Measurements from ENCODE around the gene SETBP1.

The SETBP1 gene

GRCh38 chr18:44679056-44679913 lies 1.4 kb upstream of the SETBP1 start:
- Histone ChIP-seq H3K36me3 (ENCODE audit: control insufficient read depth, insufficient read depth, low read length) (no peaks in the 10 kb centered on the region), H3K4me3 (replicated peaks; ENCODE audit: low read depth, low read length) (peak overlapping the region; percentile 66), H3K27me3 (replicated peaks; ENCODE audit: control insufficient read depth, insufficient read depth, low read length) (no peaks in the 10 kb centered on the region)
- DNase-seq (ENCODE audit: extremely low read depth, insufficient read length), result peak; percentile 93
- TF ChIP-seq, protein P1, sequence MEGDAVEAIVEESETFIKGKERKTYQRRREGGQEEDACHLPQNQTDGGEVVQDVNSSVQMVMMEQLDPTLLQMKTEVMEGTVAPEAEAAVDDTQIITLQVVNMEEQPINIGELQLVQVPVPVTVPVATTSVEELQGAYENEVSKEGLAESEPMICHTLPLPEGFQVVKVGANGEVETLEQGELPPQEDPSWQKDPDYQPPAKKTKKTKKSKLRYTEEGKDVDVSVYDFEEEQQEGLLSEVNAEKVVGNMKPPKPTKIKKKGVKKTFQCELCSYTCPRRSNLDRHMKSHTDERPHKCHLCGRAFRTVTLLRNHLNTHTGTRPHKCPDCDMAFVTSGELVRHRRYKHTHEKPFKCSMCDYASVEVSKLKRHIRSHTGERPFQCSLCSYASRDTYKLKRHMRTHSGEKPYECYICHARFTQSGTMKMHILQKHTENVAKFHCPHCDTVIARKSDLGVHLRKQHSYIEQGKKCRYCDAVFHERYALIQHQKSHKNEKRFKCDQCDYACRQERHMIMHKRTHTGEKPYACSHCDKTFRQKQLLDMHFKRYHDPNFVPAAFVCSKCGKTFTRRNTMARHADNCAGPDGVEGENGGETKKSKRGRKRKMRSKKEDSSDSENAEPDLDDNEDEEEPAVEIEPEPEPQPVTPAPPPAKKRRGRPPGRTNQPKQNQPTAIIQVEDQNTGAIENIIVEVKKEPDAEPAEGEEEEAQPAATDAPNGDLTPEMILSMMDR (IDR thresholded peaks at IDR 0.05; ENCODE audit: insufficient read depth, low read length, poor library complexity, severe bottlenecking), result peak; percentile 69

DNA sequence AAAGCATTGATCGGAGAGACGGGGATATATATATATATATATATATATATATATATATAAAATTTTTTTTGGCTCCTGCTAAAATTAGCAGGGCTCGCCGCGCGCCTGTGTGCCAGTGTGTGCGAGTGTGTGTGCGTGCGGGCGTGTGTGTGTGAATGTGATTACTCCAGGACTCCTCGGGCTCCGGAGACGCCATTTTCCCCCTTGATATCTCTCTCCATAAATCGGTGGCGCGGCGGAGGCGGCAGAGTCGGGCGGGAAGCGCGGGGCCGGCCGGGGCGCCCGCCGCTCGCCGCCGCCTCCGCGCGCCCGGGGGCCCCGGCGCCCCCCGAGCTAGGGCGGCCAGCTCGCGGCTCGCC lies 795 bp upstream of the SETBP1 start:
- DNase-seq (ENCODE audit: extremely low read depth, insufficient read length), result no peak

DNA sequence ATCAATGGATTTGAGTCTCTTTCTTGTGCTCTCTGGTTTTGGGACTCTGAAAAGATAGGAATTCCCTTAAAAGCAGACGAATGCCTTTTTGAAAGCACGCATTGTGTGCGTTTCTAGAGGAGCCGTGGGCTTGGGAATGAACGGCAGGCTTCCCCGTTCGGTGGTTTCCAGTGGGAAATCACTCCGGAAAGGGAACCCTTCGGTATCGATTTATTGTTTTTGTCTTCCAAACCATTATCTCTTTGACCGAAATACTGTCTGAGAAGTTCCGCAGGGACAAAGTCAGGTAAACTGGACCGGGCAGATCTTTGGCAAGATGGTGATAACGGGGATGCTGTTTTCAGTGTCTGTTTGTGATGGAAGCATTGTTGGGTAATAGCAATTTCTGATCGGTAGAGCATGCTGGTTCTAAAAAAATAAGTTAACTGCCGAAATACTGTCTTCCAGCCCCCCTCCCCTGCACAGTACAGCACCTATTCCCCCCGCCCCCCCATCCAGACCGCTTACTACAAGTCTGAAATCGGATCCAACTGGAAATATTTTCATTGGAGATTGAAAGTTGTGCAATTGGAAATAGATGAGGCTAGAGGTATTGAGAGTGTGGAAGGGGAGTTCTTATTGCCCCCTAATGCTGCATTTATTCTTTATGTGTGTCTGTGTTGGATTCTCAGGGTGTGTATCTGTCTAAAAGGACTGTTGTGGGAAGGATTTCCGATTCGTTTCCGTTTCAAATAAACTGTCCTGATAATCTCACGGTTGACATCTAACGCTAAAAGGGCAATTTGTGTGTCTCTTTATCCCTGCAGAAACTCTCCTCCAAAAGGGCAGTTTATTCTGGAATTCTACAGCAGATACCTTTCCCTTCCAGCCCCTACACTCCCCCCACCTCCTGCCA lies 635 bp downstream of the SETBP1 start:
- peak overlapping the region; percentile 66 for H3K4me3 ChIP-seq (replicated peaks; ENCODE audit: low read depth, low read length)
- TF ChIP-seq, protein P1 (IDR thresholded peaks at IDR 0.05; ENCODE audit: insufficient read depth, low read length, poor library complexity, severe bottlenecking), result no peak
- no peaks in the 10 kb centered on the region; the same call in 1 of the 2 replicates for H3K27me3 ChIP-seq (replicated peaks; ENCODE audit: control insufficient read depth, insufficient read depth, low read length)
- DNase-seq (ENCODE audit: extremely low read depth, insufficient read length), result peak; percentile 18
- H3K36me3 ChIP-seq (ENCODE audit: control insufficient read depth, insufficient read depth, low read length), result no peaks in the 10 kb centered on the region

More for the DNA sequence above, 795 bp upstream of the SETBP1 start:
- TF ChIP-seq, protein P1 (IDR thresholded peaks at IDR 0.05; ENCODE audit: insufficient read depth, low read length, poor library complexity, severe bottlenecking), result no peak
- H3K27me3 ChIP-seq (replicated peaks; ENCODE audit: control insufficient read depth, insufficient read depth, low read length), result no peaks in the 10 kb centered on the region
- no peaks in the 10 kb centered on the region for H3K36me3 ChIP-seq (ENCODE audit: control insufficient read depth, insufficient read depth, low read length)
- H3K4me3 ChIP-seq (replicated peaks; ENCODE audit: low read depth, low read length), result peak overlapping the region; percentile 66

DNA sequence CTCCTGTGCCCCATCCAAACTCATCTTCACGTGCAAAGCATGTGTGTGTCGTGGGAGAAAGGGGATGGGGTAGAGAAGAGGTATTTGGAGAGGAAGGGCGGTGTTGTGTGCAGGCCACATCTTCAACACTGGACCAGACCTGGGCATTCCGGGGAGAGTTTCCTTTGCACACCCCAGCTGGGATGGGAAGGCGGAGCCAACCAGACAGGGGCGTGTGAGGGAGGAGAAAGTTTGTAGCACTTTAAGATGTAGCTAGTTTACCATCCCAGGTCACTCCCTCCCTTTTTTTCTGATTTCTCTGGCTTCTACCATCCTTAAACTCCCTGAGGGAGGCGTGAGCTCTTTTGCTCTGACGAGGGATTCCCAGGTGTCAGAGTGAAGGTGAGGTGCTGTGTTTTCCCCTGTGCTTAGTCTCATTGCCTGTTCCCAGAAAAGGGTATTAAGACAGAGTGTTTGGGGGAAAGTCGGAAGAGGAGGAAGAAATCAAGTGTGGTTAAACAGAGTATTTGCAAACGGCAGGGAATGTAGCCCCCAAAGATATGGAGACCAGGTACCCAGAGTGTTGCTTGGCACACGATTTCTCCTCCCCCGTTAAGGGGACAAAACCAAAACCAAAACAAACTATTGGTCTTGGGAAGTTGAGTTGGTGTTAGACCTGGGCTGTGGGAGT lies 1.6 kb downstream of the SETBP1 start:
- H3K36me3 ChIP-seq (ENCODE audit: control insufficient read depth, insufficient read depth, low read length), result no peaks in the 10 kb centered on the region
- peak overlapping the region; percentile 33 for H3K4me3 ChIP-seq (replicated peaks; ENCODE audit: low read depth, low read length)
- no peaks in the 10 kb centered on the region; the same call in 1 of the 2 replicates for H3K27me3 ChIP-seq (replicated peaks; ENCODE audit: control insufficient read depth, insufficient read depth, low read length)
- TF ChIP-seq, protein P1 (IDR thresholded peaks at IDR 0.05; ENCODE audit: insufficient read depth, low read length, poor library complexity, severe bottlenecking), result no peak
- peak; percentile 24 for DNase-seq (ENCODE audit: extremely low read depth, insufficient read length)

- DNase-seq (ENCODE audit: extremely low read depth, insufficient read length), result no peak
- Histone ChIP-seq H3K36me3 (ENCODE audit: control insufficient read depth, insufficient read depth, low read length) (no peaks in the 10 kb centered on the region), H3K4me3 (replicated peaks; ENCODE audit: low read depth, low read length) (peak overlapping the region; percentile 33; the same call in 1 of the 2 replicates), H3K27me3 (replicated peaks; ENCODE audit: control insufficient read depth, insufficient read depth, low read length) (no peaks in the 10 kb centered on the region; the same call in 1 of the 2 replicates)
- TF ChIP-seq, protein P1 (IDR thresholded peaks at IDR 0.05; ENCODE audit: insufficient read depth, low read length, poor library complexity, severe bottlenecking), result no peak
Measured at GRCh38 chr18:44682871-44683221, 2.2 kb downstream of the SETBP1 start.
